NCI-H82 treated with DMSO at 0.1 percent for 48 hours (cell line): ENCODE results near the gene CDH8.

Experiments used
- DNase-seq: peaks from one replicate; lab custom pipeline; 2025; ENCODE audit not compliant: unreplicated experiment; lab: John Stamatoyannopoulos, UW

The CDH8 gene

GRCh38 chr16:62034231-62035114, 1.8 kb downstream of the CDH8 start:
- no peak for DNase-seq

GRCh38 chr16:62033065-62033464, 3.2 kb downstream of the CDH8 start:
- no peak for DNase-seq

GRCh38 chr16:62029947-62030346, 6.3 kb downstream of the CDH8 start:
- no peak for DNase-seq

- DNase-seq, result no peak
Observed at GRCh38 chr16:62022688-62023087, 13.6 kb downstream of the CDH8 start.

- DNase-seq, result no peak
Observed at GRCh38 chr16:62021161-62021581, 15.1 kb downstream of the CDH8 start.

GRCh38 chr16:62020681-62021080, 15.6 kb downstream of the CDH8 start:
- DNase-seq, result no peak

- DNase-seq, result no peak
Observed at GRCh38 chr16:62019851-62020250, 16.4 kb downstream of the CDH8 start.

- no peak for DNase-seq
Observed at GRCh38 chr16:62018301-62019060, 17.8 kb downstream of the CDH8 start.

- DNase-seq, result no peak
Observed at GRCh38 chr16:62014319-62014923, 21.8 kb downstream of the CDH8 start.

- no peak for DNase-seq
Observed at GRCh38 chr16:62010186-62010585, 26.1 kb downstream of the CDH8 start.

- DNase-seq, result no peak
Observed at GRCh38 chr16:61998460-61998859, 37.8 kb downstream of the CDH8 start.

- DNase-seq, result no peak
Observed at GRCh38 chr16:61993108-61993507, 43.1 kb downstream of the CDH8 start.

GRCh38 chr16:61987474-61988012, 48.7 kb downstream of the CDH8 start:
- DNase-seq, result no peak

GRCh38 chr16:61969077-61969382, 67.2 kb downstream of the CDH8 start:
- no peak for DNase-seq

- no peak for DNase-seq
Observed at GRCh38 chr16:61968242-61969076, 67.8 kb downstream of the CDH8 start.

- no peak for DNase-seq
Observed at GRCh38 chr16:61957075-61957855, 79.0 kb downstream of the CDH8 start.

- no peak for DNase-seq
Observed at GRCh38 chr16:61952841-61953240, 83.4 kb downstream of the CDH8 start.

- DNase-seq, result no peak
Observed at GRCh38 chr16:61948414-61948813, 87.8 kb downstream of the CDH8 start.

GRCh38 chr16:61946019-61946418, 90.2 kb downstream of the CDH8 start:
- DNase-seq, result no peak

- no peak for DNase-seq
Observed at GRCh38 chr16:61945511-61945910, 90.7 kb downstream of the CDH8 start.
